ENCODE measurements around the gene GABRB1.

GRCh38 chr4:47194036-47194737 lies 162.8 kb downstream of the GABRB1 start:
- TF ChIP-seq POLR2AphosphoS5 (IDR thresholded peaks at IDR 0.05; ENCODE audit: low read depth, low read length) (no peak), POLR2A (IDR thresholded peaks at IDR 0.05; ENCODE audit: borderline replicate concordance, extremely low read depth, insufficient read depth, insufficient read length) (no peak), RAD21 (IDR thresholded peaks at IDR 0.05; ENCODE audit: low read depth) (no peak)

All from HCT116 (cell line).